ENCODE results near the gene HOXB7.

Gene HOXB7

DNA sequence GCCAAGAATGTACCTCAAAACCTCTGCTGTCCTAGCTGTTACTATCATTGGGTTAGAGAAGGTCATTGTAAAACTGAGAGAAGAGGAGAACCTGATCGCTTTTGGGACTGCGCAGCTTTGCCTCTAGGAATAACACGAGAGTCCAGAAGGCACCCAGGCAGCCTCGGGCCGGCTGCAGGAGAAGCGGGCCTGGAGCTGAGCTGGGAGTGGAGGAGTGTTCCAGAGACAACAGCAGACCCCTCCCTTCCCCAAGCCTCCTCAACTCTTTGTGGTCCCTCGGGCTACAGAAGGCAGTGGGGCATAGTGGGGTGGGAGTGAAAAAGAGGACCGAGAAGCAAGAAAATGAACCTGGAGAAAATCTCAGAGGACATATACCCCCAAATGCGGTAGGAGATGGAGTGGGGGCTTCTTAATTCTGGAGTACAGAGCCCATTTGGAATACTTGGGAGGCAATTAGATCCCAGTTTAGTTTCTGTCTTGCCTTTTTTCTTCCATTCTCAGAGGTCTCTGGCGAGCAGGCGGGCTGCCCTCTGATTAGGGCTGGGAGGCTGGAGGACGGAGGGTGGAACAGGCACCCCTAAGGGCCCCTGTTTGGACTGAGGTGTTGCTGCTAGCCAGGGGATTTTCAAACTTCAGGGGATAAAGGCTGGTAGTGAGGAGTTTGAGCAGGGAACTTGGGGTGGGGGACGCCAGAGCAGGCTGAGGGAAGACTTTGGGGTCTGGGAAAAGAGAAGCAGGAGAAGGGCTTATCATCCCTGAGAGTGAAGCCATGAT, 52.6 kb downstream of the HOXB7 start:
- H3K4me1 ChIP-seq (ENCODE audit: control extremely low read depth in 1 of 4, control insufficient read depth in 4 of 4, insufficient read depth in 4 of 4, low read length in 3 of 4) = peaks cover 8 to 67% (median 55%) of the 10 kb centered on the region in 4 experiments

More for the DNA sequence above, 52.6 kb downstream of the HOXB7 start:
- DNase-seq = no peak
- Histone ChIP-seq H3K9me3 (ENCODE audit: control extremely low read depth in 1 of 5, control insufficient read depth in 4 of 5, insufficient read depth in 2 of 5, low read depth in 1 of 5, low read length in 4 of 5) (no peaks in the 10 kb centered on the region), H3K36me3 (ENCODE audit: control insufficient read depth in 4 of 4, insufficient read depth in 4 of 4, low read length in 3 of 4) (peaks cover 4 to 27% (median 10%) of the 10 kb centered on the region in 4 experiments), H3K27ac (ENCODE audit: insufficient read depth in 1 of 2, low read depth in 1 of 2, low read length in 2 of 2, poor library complexity in 1 of 2, severe bottlenecking in 2 of 2) (no peak overlapping the region), H3K4me3 (ENCODE audit: control insufficient read depth in 1 of 7, extremely low read depth in 1 of 7, insufficient read depth in 4 of 7, low read depth in 2 of 7, low read length in 6 of 7) (no peak overlapping the region), H3K27me3 (replicated peaks in 2 of 5; ENCODE audit: control insufficient read depth in 4 of 5, insufficient read depth in 5 of 5, low read length in 4 of 5) (no peaks in the 10 kb centered on the region)
- POLR2A ChIA-PET = no interaction called here
- WGBS (ENCODE audit: insufficient coverage) = 92% methylated on average over 7 of the region's 13 CpGs
- CTCF ChIA-PET = interaction anchor here (0.8 to 3.6 kb wide), 4 partner anchors 10 to 66 kb away, joined by 3 to 16 read pairs (median 6); no protein-coding TSS in a partner anchor
